A673 (cell line): ENCODE measurements around the gene ART1. TPM values are rescaled to one million over a fixed set of nuclear protein-coding genes. Genes with fewer than 3 reads are reported as not detected.

ENCODE experiments used
- BruUV-seq: library from RNA; stranded (reverse); fragments of 400-500 nt; replicated peaks from 2 replicates; lab custom pipeline; 2021; lab: Mats Ljungman, UMichigan
- CTCF ChIA-PET: fragments of 300-600 bp; sonication (Branson Sonifier 250); formaldehyde crosslinking; loops from one replicate; lab custom pipeline; 2022; ENCODE audit warnings: antibody characterized with exemption; lab: Charles Lee
- POLR2A ChIA-PET: fragments of 300-600 bp; sonication (Branson Sonifier 250); formaldehyde crosslinking; loops from one replicate; lab custom pipeline; 2022; ENCODE audit warnings: antibody characterized with exemption; ENCODE audit not compliant: low non-redundant PET; lab: Charles Lee
- DNase-seq: peaks from one replicate; pipeline ENCODE4 v3.0.0-alpha.2; 2015; ENCODE audit warnings: low spot score
- H3K27ac ChIP-seq: fragments of 200-600 bp; sonication (generic); 2 replicates; pipeline ENCODE4 v1.5.1; 2016; ENCODE audit warnings: mixed run types, low read depth, mild to moderate bottlenecking, mixed read lengths, antibody characterized with exemption, low read length; ENCODE audit not compliant: poor library complexity, severe bottlenecking
- H3K27me3 ChIP-seq: fragments of 200-600 bp; sonication (generic); replicated peaks from 2 replicates; pipeline ENCODE4 v1.6.1; 2017; ENCODE audit warnings: mixed run types, low read depth, mild to moderate bottlenecking, mixed read lengths, antibody characterized with exemption, low read length; ENCODE audit not compliant: insufficient read depth, poor library complexity
- H3K36me3 ChIP-seq: fragments of 200-600 bp; sonication (generic); 2 replicates; pipeline ENCODE4 v1.6.1; 2016; ENCODE audit warnings: mixed run types, mild to moderate bottlenecking, mixed read lengths, antibody characterized with exemption, low read length; ENCODE audit not compliant: insufficient read depth, poor library complexity, severe bottlenecking
- H3K4me1 ChIP-seq: fragments of 200-600 bp; sonication (generic); 2 replicates; pipeline ENCODE4 v1.6.1; 2017; ENCODE audit warnings: mixed run types, mild to moderate bottlenecking, mixed read lengths, antibody characterized with exemption, low read length; ENCODE audit not compliant: insufficient read depth, poor library complexity, severe bottlenecking
- H3K4me3 ChIP-seq: fragments of 200-600 bp; sonication (generic); 2 replicates; pipeline ENCODE4 v1.5.1; 2016; ENCODE audit warnings: low read depth, mixed run types, mild to moderate bottlenecking, mixed read lengths, low read length; ENCODE audit not compliant: poor library complexity, severe bottlenecking
- H3K9me3 ChIP-seq: fragments of 200-600 bp; sonication (generic); 2 replicates; pipeline ENCODE4 v1.6.1; 2016; ENCODE audit warnings: mixed run types, low read depth, mild to moderate bottlenecking, mixed read lengths, antibody characterized with exemption, low read length; ENCODE audit not compliant: poor library complexity, severe bottlenecking
- EZH2 ChIP-seq: fragments of 200-600 bp; sonication (generic); IDR thresholded peaks from 2 replicates; pipeline ENCODE4 v1.6.1; 2017; ENCODE audit warnings: borderline replicate concordance, low read depth, mild to moderate bottlenecking, mixed read lengths, antibody characterized with exemption, low read length; ENCODE audit not compliant: poor library complexity, severe bottlenecking
- intact Hi-C: fragments of 100-400 bp; cut with micrococcal nuclease; formaldehyde crosslinking; loops from one replicate; pipeline ENCODE4 v1.10.0; 2022; ENCODE audit not compliant: unreplicated experiment
- total RNA-seq: library from RNA; stranded (reverse); gene quantifications from 2 replicates; pipeline ENCODE4 v1.2.3, GENCODE V29; 2021
- TF ChIP-seq, protein P1 (sequence below): fragments of 300-800, 200-600 bp; sonication (generic); conservative IDR thresholded peaks from 2 replicates; pipeline ENCODE4 v1.5.1; 2017; ENCODE audit warnings: low read depth, mild to moderate bottlenecking, antibody characterized with exemption, low read length, moderate library complexity, mixed read lengths

ART1 gene
- total RNA-seq, 1 experiment from 2014 or later, result not detected

DNA sequence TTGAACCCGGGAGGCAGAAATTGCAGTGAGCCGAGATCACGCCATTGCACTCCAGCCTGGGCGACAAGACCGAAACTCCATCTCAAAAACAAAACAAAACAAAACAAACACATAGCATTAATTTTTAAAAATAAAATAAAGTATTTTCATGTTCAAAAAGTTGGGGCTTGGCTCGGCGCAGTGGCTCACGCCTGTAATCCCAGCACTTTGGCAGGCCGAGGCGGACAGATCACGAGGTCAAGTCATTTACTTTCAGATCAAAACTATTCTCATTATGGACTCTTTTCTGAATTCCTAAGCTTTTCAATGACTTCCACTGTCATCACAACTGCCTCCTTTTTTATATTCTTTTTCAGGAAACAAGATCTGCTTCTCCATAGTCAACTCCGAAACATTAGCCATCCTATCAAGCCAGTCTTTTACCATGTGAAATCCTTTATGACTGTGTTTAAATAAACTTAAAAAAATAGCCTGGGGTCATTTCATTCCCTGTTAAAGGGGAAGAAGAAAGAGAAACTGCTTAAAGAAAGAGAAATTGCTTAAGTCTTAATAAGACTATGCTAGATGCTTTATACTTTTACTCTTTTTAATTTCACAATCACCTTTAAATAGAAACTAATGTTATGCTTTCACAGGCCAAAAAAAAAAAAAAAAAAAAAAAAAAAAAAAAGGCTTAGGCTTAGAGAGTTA, 39.3 kb downstream of the ART1 start:
- Histone ChIP-seq H3K36me3 (peaks cover 71% of the 10 kb centered on the region), H3K4me1 (no peaks in the 10 kb centered on the region), H3K27ac (no peak overlapping the region), H3K4me3 (no peak overlapping the region), H3K27me3 (no peaks in the 10 kb centered on the region), H3K9me3 (no peaks in the 10 kb centered on the region)
- ChIA-PET CTCF (no interaction called here), POLR2A (interaction anchor here (0.6 kb wide), 1 partner anchor 727 kb away, joined by 3 read pairs; no protein-coding TSS in a partner anchor)
- BruUV-seq, result no TSS peak
- TF ChIP-seq EZH2, result no peak
- TF ChIP-seq, protein P1, sequence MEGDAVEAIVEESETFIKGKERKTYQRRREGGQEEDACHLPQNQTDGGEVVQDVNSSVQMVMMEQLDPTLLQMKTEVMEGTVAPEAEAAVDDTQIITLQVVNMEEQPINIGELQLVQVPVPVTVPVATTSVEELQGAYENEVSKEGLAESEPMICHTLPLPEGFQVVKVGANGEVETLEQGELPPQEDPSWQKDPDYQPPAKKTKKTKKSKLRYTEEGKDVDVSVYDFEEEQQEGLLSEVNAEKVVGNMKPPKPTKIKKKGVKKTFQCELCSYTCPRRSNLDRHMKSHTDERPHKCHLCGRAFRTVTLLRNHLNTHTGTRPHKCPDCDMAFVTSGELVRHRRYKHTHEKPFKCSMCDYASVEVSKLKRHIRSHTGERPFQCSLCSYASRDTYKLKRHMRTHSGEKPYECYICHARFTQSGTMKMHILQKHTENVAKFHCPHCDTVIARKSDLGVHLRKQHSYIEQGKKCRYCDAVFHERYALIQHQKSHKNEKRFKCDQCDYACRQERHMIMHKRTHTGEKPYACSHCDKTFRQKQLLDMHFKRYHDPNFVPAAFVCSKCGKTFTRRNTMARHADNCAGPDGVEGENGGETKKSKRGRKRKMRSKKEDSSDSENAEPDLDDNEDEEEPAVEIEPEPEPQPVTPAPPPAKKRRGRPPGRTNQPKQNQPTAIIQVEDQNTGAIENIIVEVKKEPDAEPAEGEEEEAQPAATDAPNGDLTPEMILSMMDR, result no peak
- DNase-seq, result no peak
- intact Hi-C loops, result no loop called here

DNA sequence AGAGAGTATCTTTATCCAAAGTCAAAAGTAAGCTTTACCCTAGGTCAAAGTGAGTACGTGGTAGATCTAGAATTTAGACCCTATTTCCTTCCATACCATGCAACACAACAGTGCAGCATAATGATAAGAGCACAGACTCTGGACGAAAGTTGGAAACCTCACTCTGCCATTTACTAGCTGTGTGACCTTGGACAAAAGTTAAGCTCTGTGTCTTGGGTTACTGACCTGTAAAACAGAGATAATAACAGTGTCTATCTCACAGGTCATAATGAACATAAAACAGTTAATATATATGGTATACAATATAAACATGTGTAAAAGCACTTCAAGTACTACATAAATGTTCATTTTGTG, 39.9 kb downstream of the ART1 start:
- ChIA-PET CTCF (no interaction called here), POLR2A (interaction anchor here (0.6 kb wide), 1 partner anchor 728 kb away, joined by 3 read pairs; no protein-coding TSS in a partner anchor)
- Histone ChIP-seq H3K27me3 (no peaks in the 10 kb centered on the region), H3K36me3 (peaks cover 70% of the 10 kb centered on the region), H3K9me3 (no peaks in the 10 kb centered on the region), H3K27ac (no peak overlapping the region), H3K4me3 (no peak overlapping the region), H3K4me1 (no peaks in the 10 kb centered on the region)
- no TSS peak for BruUV-seq
- no peak for DNase-seq
- intact Hi-C loops, result no loop called here
- TF ChIP-seq EZH2, result no peak
- TF ChIP-seq, protein P1, result no peak

DNA sequence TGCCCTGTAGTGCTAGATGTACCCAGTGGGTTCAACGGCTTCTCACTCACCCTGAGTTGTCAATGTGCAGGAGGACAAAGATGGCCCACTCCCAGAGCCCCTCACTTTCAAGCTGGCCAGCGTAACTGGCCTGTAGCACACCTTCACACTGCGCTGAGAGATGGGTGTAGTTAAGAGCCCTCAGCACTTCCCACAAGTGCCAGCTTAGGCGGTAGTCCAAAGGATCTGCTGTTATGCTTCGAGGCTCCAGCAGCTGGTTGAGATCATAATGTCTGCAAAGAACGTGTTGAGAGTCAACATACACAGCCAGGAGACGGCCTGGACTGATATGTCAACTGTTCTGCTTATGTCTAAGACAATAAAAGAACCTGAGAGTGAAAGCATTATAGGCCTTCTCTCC, 41.0 kb downstream of the ART1 start:
- BruUV-seq, result no TSS peak
- H3K4me3 ChIP-seq, result no peak overlapping the region
- no peaks in the 10 kb centered on the region for H3K27me3 ChIP-seq
- H3K4me1 ChIP-seq, result no peaks in the 10 kb centered on the region
- H3K9me3 ChIP-seq, result no peaks in the 10 kb centered on the region
- ChIA-PET CTCF (no interaction called here), POLR2A (no interaction called here)
- no peak for DNase-seq
- H3K36me3 ChIP-seq, result peaks cover 69% of the 10 kb centered on the region
- TF ChIP-seq, protein P1, result no peak
- TF ChIP-seq EZH2, result no peak
- H3K27ac ChIP-seq, result no peak overlapping the region
- intact Hi-C loops, result no loop called here
